ENCODE data around the gene CFAP65.

Gene CFAP65

DNA sequence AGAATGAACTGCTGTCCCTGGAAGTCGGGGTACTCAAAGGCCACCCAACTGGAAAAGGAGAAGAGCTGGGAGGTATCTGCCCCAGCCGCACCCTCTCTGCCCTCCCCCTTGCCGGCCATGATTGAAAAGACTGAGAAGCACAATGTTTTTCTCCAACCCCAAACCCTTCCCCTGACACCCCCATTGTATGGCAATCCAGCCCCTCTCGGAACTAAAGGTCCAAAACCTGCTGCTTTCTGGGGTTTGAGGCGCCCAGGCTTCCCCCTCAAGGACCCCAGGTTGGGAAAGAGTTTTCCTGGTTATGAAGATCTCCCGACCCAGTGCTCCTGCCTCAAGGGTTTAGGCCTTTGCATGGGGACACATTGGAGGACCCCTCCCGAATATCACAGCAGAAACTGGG, 49.1 kb downstream of the CFAP65 start:
- H3K4me2 ChIP-seq (ENCODE audit: low read length) = no peak overlapping the region

DNA sequence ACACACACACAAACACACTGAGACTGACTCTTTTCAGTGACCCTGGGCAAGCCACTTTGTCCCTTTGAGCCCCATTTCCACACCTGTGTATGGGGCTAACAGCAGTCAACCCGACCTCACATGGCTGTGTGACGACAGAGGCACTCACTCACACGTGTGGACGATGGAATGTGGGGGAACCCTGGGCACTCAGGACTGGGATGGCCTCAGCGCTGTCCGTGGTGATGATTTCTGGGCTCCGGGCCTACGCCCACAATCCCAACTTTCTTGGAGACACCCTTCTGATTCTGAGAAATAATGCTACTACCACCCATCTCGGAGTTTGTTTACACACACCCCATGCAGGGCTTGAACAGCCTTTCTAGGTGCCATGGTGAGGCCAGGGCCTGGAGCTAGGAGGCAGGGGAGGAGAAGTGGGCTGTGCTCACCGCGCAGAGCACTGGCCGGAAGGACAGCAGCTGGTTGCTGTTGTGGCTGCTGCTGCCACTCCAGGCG, 49.6 kb downstream of the CFAP65 start:
- H3K9me3 ChIP-seq (ENCODE audit: insufficient read depth, low read length) = no peaks in the 10 kb centered on the region
- TF ChIP-seq, protein P1, sequence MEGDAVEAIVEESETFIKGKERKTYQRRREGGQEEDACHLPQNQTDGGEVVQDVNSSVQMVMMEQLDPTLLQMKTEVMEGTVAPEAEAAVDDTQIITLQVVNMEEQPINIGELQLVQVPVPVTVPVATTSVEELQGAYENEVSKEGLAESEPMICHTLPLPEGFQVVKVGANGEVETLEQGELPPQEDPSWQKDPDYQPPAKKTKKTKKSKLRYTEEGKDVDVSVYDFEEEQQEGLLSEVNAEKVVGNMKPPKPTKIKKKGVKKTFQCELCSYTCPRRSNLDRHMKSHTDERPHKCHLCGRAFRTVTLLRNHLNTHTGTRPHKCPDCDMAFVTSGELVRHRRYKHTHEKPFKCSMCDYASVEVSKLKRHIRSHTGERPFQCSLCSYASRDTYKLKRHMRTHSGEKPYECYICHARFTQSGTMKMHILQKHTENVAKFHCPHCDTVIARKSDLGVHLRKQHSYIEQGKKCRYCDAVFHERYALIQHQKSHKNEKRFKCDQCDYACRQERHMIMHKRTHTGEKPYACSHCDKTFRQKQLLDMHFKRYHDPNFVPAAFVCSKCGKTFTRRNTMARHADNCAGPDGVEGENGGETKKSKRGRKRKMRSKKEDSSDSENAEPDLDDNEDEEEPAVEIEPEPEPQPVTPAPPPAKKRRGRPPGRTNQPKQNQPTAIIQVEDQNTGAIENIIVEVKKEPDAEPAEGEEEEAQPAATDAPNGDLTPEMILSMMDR (IDR thresholded peaks at IDR 0.05; ENCODE audit: low read depth, low read length) = no peak
- TF ChIP-seq EZH2phosphoT487 (IDR thresholded peaks at IDR 0.05; ENCODE audit: low read depth) = no peak
- no peaks in the 10 kb centered on the region for H3K79me2 ChIP-seq (ENCODE audit: low read length)
- no peak overlapping the region for H3K27ac ChIP-seq (ENCODE audit: low read length)
- H3K27me3 ChIP-seq (ENCODE audit: low read depth, low read length) = 0 out of 2 replicates have a peak, but pooled peaks cover 5% of the 10 kb centered on the region
- no peaks in the 10 kb centered on the region for H3K36me3 ChIP-seq (replicated peaks; ENCODE audit: low read depth, low read length)
- H4K20me1 ChIP-seq (ENCODE audit: insufficient read depth, low read length) = no peaks in the 10 kb centered on the region
- no peak overlapping the region for H2AFZ ChIP-seq (ENCODE audit: low read depth, low read length)
- H3K9ac ChIP-seq (ENCODE audit: low read length) = no peak overlapping the region
- H3K4me3 ChIP-seq (ENCODE audit: low read length) = no peak overlapping the region
- no peak overlapping the region for H3K4me2 ChIP-seq (ENCODE audit: low read length)
- no peaks in the 10 kb centered on the region; the same call in 1 of the 2 replicates for H3K4me1 ChIP-seq (ENCODE audit: low read length)

More for the DNA sequence above, 49.1 kb downstream of the CFAP65 start:
- Histone ChIP-seq H3K9ac (ENCODE audit: low read length) (no peak overlapping the region), H2AFZ (ENCODE audit: low read depth, low read length) (no peak overlapping the region), H3K4me1 (ENCODE audit: low read length) (no peaks in the 10 kb centered on the region; the same call in 1 of the 2 replicates), H3K27me3 (ENCODE audit: low read depth, low read length) (peaks cover 5% of the 10 kb centered on the region; the same call in 1 of the 2 replicates), H4K20me1 (ENCODE audit: insufficient read depth, low read length) (no peaks in the 10 kb centered on the region), H3K79me2 (ENCODE audit: low read length) (no peaks in the 10 kb centered on the region), H3K9me3 (ENCODE audit: insufficient read depth, low read length) (no peaks in the 10 kb centered on the region), H3K36me3 (replicated peaks; ENCODE audit: low read depth, low read length) (no peaks in the 10 kb centered on the region), H3K27ac (ENCODE audit: low read length) (no peak overlapping the region), H3K4me3 (ENCODE audit: low read length) (no peak overlapping the region)
- TF ChIP-seq, protein P1 (IDR thresholded peaks at IDR 0.05; ENCODE audit: low read depth, low read length) = no peak
- no peak for TF ChIP-seq EZH2phosphoT487 (IDR thresholded peaks at IDR 0.05; ENCODE audit: low read depth)

DNA sequence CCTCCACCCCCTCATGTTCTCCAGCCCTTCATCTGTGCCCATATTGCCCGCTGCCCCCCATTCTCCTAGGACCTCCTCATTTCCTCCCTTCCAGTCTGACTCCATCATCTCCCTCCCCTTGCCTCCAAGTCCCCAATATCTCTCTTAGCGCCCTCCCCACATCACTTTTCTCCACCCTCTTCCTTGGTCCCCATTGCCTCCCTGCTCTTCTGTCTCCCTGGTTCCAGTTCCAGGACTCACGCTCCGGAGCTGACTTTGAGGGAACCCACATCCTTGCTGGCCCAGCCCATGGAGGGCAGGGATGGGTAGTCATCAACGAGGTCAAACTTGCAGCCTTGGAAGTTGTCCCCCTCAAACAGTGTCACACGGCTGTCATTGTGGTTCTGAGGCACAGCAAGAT, 50.7 kb downstream of the CFAP65 start:
- no peak overlapping the region for H3K4me3 ChIP-seq (ENCODE audit: low read length)
- no peak overlapping the region for H3K27ac ChIP-seq (ENCODE audit: low read length)
- no peaks in the 10 kb centered on the region for H3K9me3 ChIP-seq (ENCODE audit: insufficient read depth, low read length)
- H3K4me2 ChIP-seq (ENCODE audit: low read length) = no peak overlapping the region
- H2AFZ ChIP-seq (ENCODE audit: low read depth, low read length) = no peak overlapping the region
- H3K9ac ChIP-seq (ENCODE audit: low read length) = no peak overlapping the region
- H3K79me2 ChIP-seq (ENCODE audit: low read length) = no peaks in the 10 kb centered on the region
- TF ChIP-seq, protein P1 (IDR thresholded peaks at IDR 0.05; ENCODE audit: low read depth, low read length) = no peak
- TF ChIP-seq EZH2phosphoT487 (IDR thresholded peaks at IDR 0.05; ENCODE audit: low read depth) = no peak
- 0 out of 2 replicates have a peak, but pooled peaks cover 5% of the 10 kb centered on the region for H3K27me3 ChIP-seq (ENCODE audit: low read depth, low read length)
- H3K36me3 ChIP-seq (replicated peaks; ENCODE audit: low read depth, low read length) = no peaks in the 10 kb centered on the region
- no peaks in the 10 kb centered on the region for H4K20me1 ChIP-seq (ENCODE audit: insufficient read depth, low read length)
- no peaks in the 10 kb centered on the region for H3K4me1 ChIP-seq (ENCODE audit: low read length)

DNA sequence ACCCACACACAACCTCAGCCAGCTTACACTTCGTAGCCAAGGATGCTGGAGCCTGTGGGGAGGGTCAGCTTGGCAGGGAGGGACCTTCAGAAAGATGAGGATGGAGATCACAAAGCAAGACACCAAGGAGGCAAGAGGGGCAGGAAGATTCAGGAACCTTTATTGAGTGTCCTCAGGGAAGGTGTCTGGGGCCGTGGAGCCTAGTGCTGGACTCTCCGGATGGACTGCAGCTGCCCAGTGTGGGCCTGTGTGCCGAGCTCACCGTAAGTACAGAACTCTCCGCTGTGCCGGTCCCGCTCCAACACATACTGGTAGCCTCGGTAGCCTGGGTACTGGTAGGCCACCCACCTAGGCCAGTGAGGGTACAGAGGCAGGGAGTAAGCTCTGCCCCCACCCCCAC, 51.3 kb downstream of the CFAP65 start:
- Histone ChIP-seq H3K9ac (ENCODE audit: low read length) (no peak overlapping the region), H4K20me1 (ENCODE audit: insufficient read depth, low read length) (no peaks in the 10 kb centered on the region), H3K4me3 (ENCODE audit: low read length) (no peak overlapping the region), H3K9me3 (ENCODE audit: insufficient read depth, low read length) (no peaks in the 10 kb centered on the region), H3K4me2 (ENCODE audit: low read length) (no peak overlapping the region), H3K79me2 (ENCODE audit: low read length) (no peaks in the 10 kb centered on the region), H2AFZ (ENCODE audit: low read depth, low read length) (no peak overlapping the region), H3K4me1 (ENCODE audit: low read length) (no peaks in the 10 kb centered on the region), H3K27ac (ENCODE audit: low read length) (no peak overlapping the region), H3K36me3 (replicated peaks; ENCODE audit: low read depth, low read length) (no peaks in the 10 kb centered on the region), H3K27me3 (ENCODE audit: low read depth, low read length) (0 out of 2 replicates have a peak, but pooled peaks cover 5% of the 10 kb centered on the region)
- TF ChIP-seq, protein P1 (IDR thresholded peaks at IDR 0.05; ENCODE audit: low read depth, low read length) = no peak
- no peak for TF ChIP-seq EZH2phosphoT487 (IDR thresholded peaks at IDR 0.05; ENCODE audit: low read depth)

Data from OCI-LY3 (cell line).